Fibroblast of lung (primary cell): ENCODE data around the gene TNNI3. TPM values are rescaled to one million over a fixed set of nuclear protein-coding genes. Genes with fewer than 3 reads are reported as not detected.
A peak's percentile ranks its signal among the peaks of the same experiment; 100 is the strongest.

ENCODE experiments used
- DNase-seq, 2 donors: peaks; one replicate each; pipeline versions ENCODE4 v3.0.0 to v3.0.0-alpha.2; 2010; ENCODE audit warnings: low read depth in 2 of 2
- H2AFZ ChIP-seq: 2 replicates; pipeline ENCODE4 v1.5.1; 2012; ENCODE audit warnings: low read length, control low read depth, inconsistent platforms
- H3K27ac ChIP-seq: 2 replicates; pipeline ENCODE4 v1.5.1; 2011; ENCODE audit warnings: low read length, control low read depth; ENCODE audit not compliant: insufficient read depth
- H3K27me3 ChIP-seq: 2 replicates; pipeline ENCODE4 v1.5.1; 2011; ENCODE audit warnings: mild to moderate bottlenecking, low read length; ENCODE audit not compliant: control insufficient read depth, insufficient read depth
- H3K36me3 ChIP-seq: 2 replicates; pipeline ENCODE4 v1.5.1; 2011; ENCODE audit warnings: low read length; ENCODE audit not compliant: control insufficient read depth, insufficient read depth
- H3K4me1 ChIP-seq: 2 replicates; pipeline ENCODE4 v1.5.1; 2011; ENCODE audit warnings: low read length; ENCODE audit not compliant: control insufficient read depth, insufficient read depth; ENCODE audit errors: extremely low read depth
- H3K4me2 ChIP-seq: 2 replicates; pipeline ENCODE4 v1.5.1; 2011; ENCODE audit warnings: low read length, control low read depth; ENCODE audit not compliant: insufficient read depth; ENCODE audit errors: extremely low read depth
- H3K4me3 ChIP-seq, 4 experiments: fragments of 200-600 bp in 1 of 4; sonication (generic) in 1 of 4; replicated peaks in 1 of 4; 2 replicates each; pipeline ENCODE4 v1.5.1; 2011 to 2016; ENCODE audit warnings: low read length in 4 of 4, low read depth in 3 of 4, mild to moderate bottlenecking in 3 of 4, control low read depth in 2 of 4, inconsistent platforms in 1 of 4, mixed read lengths in 1 of 4; ENCODE audit not compliant: insufficient read depth in 1 of 4; ENCODE audit errors: control extremely low read depth in 1 of 4
- H3K79me2 ChIP-seq: 2 replicates; pipeline ENCODE4 v1.5.1; 2012; ENCODE audit warnings: mild to moderate bottlenecking, low read length, inconsistent platforms; ENCODE audit not compliant: control insufficient read depth, insufficient read depth
- H3K9ac ChIP-seq: 2 replicates; pipeline ENCODE4 v1.5.1; 2011; ENCODE audit warnings: mild to moderate bottlenecking, low read length, control low read depth; ENCODE audit not compliant: insufficient read depth
- H3K9me3 ChIP-seq: 2 replicates; pipeline ENCODE4 v1.5.1; 2012; ENCODE audit warnings: low read depth, low read length; ENCODE audit not compliant: control insufficient read depth, insufficient read depth
- H4K20me1 ChIP-seq: 2 replicates; pipeline ENCODE4 v1.5.1; 2011; ENCODE audit warnings: low read length; ENCODE audit not compliant: control insufficient read depth, insufficient read depth; ENCODE audit errors: extremely low read depth
- EZH2 ChIP-seq: IDR thresholded peaks from 2 replicates; pipeline ENCODE4 v1.5.1; 2012; ENCODE audit warnings: low read length, control low read depth, mild to moderate bottlenecking; ENCODE audit errors: missing control alignments
- polyA plus RNA-seq, 2 donors: library from polyadenylated mRNA; depleted of rRNA in 1 of 2; stranded (reverse) in 1 of 2; unstranded in 1 of 2; fragments of >200 nt; gene quantifications; 2 replicates each; pipeline ENCODE4 v1.2.1, GENCODE V29; 2011 to 2012; ENCODE audit warnings: missing spikeins in 1 of 2
- total RNA-seq: library from RNA; depleted of rRNA; stranded (reverse); fragments of >200 nt; gene quantifications from 2 replicates; pipeline ENCODE4 v1.2.1, GENCODE V29; 2014
- TF ChIP-seq, protein P1 (sequence below), 2 donors: IDR thresholded peaks in 1 of 2; conservative IDR thresholded peaks in 1 of 2; 1 replicate in 1 of 2; 2 replicates in 1 of 2; pipeline ENCODE4 v1.5.1; 2011 to 2012; ENCODE audit warnings: low read length in 2 of 2, control low read depth in 1 of 2, inconsistent platforms in 1 of 2, low read depth in 1 of 2, mild to moderate bottlenecking in 1 of 2

TNNI3 gene
- total and polyA plus RNA-seq, 2 donors (not counting 1 experiment from before 2014, with no cell fraction given), result not detected

DNA sequence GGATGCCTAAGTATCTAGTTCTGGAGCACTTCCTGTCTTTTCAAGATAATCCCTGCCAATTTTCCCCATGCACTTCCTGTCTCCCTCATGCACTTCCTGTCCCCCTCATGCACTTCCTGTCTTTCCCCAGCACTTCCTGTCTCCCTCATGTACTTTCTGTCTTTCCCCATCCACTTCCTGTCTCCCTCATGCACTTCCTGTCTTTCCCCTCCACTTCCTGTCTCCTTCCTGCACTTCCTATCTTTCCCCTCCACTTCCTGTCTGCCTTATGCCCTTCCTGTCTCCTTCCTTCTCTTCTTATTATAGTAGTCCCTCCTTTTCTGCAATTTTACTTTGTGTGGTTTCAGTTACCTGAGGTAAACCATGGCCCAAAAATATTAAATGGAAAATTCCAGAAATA lies 5.5 kb downstream of the TNNI3 start:
- peak overlapping the region; percentile 34 for H2AFZ ChIP-seq

DNA sequence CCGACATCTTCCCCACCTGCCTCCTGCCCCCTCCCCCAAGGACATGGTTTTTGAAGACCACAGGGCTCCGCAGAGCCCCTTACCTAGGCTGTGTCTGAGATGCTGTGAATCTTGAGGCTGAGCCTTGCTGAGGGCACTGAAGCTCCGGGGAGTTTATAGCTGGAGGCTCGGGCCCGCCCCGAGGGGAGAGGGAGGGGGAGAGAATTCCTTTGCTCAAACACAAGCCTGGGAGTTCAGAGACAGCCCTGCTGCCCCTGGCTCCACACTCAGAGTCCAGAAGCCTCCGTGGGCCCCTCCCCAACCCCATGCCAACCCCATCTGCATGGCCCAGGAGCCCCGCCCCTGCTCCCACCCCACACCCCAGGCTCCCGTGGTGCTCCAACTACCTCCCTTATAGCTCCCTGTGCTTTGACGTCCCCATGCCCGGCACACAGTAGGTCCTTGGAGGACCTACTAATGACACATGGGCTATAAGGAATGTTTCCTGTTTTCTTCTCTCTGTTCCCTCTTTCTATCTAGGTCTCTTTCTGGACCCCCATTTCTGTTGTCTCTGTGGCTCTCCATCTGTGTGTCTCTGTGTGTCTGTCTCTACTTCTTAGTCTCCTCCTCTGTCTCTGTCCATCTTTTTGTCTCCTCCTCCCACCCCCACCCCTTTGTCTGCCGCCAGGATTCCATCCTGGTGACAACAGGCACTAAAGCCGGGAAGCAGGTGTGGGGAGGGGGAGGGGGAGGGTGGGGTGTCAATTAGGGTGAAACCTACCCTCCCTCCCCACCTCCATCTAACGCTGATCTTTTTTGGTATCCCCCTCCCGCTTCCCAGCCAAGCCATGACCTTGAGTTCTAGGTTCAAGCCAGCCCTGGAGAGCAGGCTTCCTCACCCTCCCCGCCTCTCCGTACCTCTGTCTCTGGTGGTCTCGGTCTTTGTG lies 8.2 kb downstream of the TNNI3 start, which contains the start of gene TNNT1:
Gene TNNT1 (minus strand): TSS at position 129 of the 926 bp plus-strand sequence. CDS start 2,049 bp downstream, outside the sequence.
- Histone ChIP-seq H3K4me3 (no peak within 1 kb of the TSS), H3K27ac (no peak within 1 kb of the TSS), H3K27me3 (peaks cover 18% of the 10 kb centered on the region), H2AFZ (no peak within 1 kb of the TSS), H3K4me2 (no peak within 1 kb of the TSS), H3K36me3 (no peaks in the 10 kb centered on the region), H3K9me3 (no peaks in the 10 kb centered on the region), H3K9ac (no peak within 1 kb of the TSS), H4K20me1 (no peaks in the 10 kb centered on the region), H3K79me2 (no peaks in the 10 kb centered on the region), H3K4me1 (no peaks in the 10 kb centered on the region)
- DNase-seq, result no peak
- TF ChIP-seq, protein P1, sequence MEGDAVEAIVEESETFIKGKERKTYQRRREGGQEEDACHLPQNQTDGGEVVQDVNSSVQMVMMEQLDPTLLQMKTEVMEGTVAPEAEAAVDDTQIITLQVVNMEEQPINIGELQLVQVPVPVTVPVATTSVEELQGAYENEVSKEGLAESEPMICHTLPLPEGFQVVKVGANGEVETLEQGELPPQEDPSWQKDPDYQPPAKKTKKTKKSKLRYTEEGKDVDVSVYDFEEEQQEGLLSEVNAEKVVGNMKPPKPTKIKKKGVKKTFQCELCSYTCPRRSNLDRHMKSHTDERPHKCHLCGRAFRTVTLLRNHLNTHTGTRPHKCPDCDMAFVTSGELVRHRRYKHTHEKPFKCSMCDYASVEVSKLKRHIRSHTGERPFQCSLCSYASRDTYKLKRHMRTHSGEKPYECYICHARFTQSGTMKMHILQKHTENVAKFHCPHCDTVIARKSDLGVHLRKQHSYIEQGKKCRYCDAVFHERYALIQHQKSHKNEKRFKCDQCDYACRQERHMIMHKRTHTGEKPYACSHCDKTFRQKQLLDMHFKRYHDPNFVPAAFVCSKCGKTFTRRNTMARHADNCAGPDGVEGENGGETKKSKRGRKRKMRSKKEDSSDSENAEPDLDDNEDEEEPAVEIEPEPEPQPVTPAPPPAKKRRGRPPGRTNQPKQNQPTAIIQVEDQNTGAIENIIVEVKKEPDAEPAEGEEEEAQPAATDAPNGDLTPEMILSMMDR (conservative IDR thresholded peaks at IDR 0.05 in 1 of 2, IDR thresholded peaks at IDR 0.05 in 1 of 2; ENCODE audit: low read depth in 1 of 2, low read length in 2 of 2), result no peak
- TF ChIP-seq EZH2, result peak; percentile 26

More for the DNA sequence above, 5.5 kb downstream of the TNNI3 start:
- no peak overlapping the region for H3K4me3 ChIP-seq
- TF ChIP-seq, protein P1 (conservative IDR thresholded peaks at IDR 0.05 in 1 of 2, IDR thresholded peaks at IDR 0.05 in 1 of 2; ENCODE audit: low read depth in 1 of 2, low read length in 2 of 2), result no peak
- no peak for TF ChIP-seq EZH2
- no peaks in the 10 kb centered on the region for H3K79me2 ChIP-seq
- no peaks in the 10 kb centered on the region for H3K36me3 ChIP-seq
- H3K4me1 ChIP-seq, result no peaks in the 10 kb centered on the region
- no peak overlapping the region for H3K4me2 ChIP-seq
- H3K9ac ChIP-seq, result no peak overlapping the region
- H3K27ac ChIP-seq, result no peak overlapping the region
- peaks cover 13% of the 10 kb centered on the region for H3K27me3 ChIP-seq
- no peaks in the 10 kb centered on the region for H3K9me3 ChIP-seq
- H4K20me1 ChIP-seq, result no peaks in the 10 kb centered on the region
- no peak for DNase-seq

DNA sequence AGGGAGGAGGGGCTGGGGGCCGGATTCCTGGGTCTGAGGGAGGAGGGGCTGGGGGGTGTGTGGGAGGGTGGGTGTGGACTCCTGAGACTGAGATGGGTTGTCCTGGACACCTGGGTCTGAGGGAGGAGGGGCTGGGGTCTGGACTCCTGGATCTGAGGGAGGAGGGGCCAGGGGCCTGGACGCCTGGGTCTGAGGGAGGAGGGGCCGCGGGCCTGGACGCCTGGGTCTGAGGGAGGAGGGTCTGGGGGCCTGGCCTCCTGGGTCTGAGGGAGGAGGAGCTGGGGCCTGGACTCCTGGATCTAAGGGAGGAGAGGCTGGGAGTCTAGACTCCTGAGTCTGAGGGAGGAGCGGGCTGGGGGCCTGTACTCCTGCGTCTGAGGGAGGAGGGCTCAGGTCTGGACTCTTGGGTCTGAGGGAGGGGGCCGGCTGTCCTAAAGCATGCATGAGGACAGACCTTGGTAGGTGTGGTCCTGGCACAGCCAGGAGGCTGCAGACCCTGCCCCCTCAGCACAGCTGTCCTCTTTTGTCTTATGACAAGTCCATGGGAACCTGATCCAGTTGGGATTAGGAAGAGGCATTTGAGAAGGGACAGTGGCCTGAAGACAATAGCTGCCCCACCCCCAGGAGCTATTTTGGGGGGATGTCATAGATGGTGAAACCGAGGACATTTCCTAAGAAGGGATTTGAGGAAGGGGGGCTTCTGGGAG lies 9.8 kb downstream of the TNNI3 start:
- DNase-seq, result no peak
- Histone ChIP-seq H3K9ac (no peak overlapping the region), H3K4me2 (no peak overlapping the region), H3K27ac (no peak overlapping the region), H3K36me3 (no peaks in the 10 kb centered on the region), H4K20me1 (no peaks in the 10 kb centered on the region), H3K79me2 (no peaks in the 10 kb centered on the region), H2AFZ (no peak overlapping the region), H3K4me3 (no peak overlapping the region), H3K9me3 (no peaks in the 10 kb centered on the region), H3K27me3 (peaks cover 25% of the 10 kb centered on the region), H3K4me1 (no peaks in the 10 kb centered on the region)
- no peak for TF ChIP-seq EZH2
- TF ChIP-seq, protein P1 (conservative IDR thresholded peaks at IDR 0.05 in 1 of 2, IDR thresholded peaks at IDR 0.05 in 1 of 2; ENCODE audit: low read depth in 1 of 2, low read length in 2 of 2), result no peak
